Panc1 (cell line): ENCODE data around the gene NKAIN2.

ENCODE experiments used
- CTCF ChIP-seq: fragments of 450-650 bp; IDR thresholded peaks from 2 replicates; pipeline ENCODE4 v1.5.1; 2017; ENCODE audit warnings: mild to moderate bottlenecking
- POLR2AphosphoS5 ChIP-seq: IDR thresholded peaks from 2 replicates; pipeline ENCODE4 v1.6.1; 2012; ENCODE audit warnings: mild to moderate bottlenecking, low read depth, low read length, moderate library complexity
- SIN3A ChIP-seq: IDR thresholded peaks from 2 replicates; pipeline ENCODE4 v1.6.1; 2012; ENCODE audit warnings: low read depth, mild to moderate bottlenecking, low read length, moderate library complexity, borderline replicate concordance; ENCODE audit not compliant: insufficient read depth

GRCh38 chr6:124057461-124057860 is 253.8 kb downstream of the NKAIN2 start:
- TF ChIP-seq POLR2AphosphoS5, result no peak
- TF ChIP-seq CTCF, result no peak
- no peak for TF ChIP-seq SIN3A
